IPS-18c (cell line): ENCODE results near the gene HDGFL2.

Experiments used
- H3K4me3 ChIP-seq: 2 replicates; pipeline ENCODE4 v1.7.0; 2013; ENCODE audit warnings: low read depth, mild to moderate bottlenecking, low read length, moderate library complexity; ENCODE audit not compliant: insufficient read depth
- H3K9me3 ChIP-seq: one replicate; pipeline ENCODE4 v1.6.1; 2013; ENCODE audit warnings: mild to moderate bottlenecking, low read length, moderate library complexity; ENCODE audit not compliant: control insufficient read depth, insufficient read depth

Gene HDGFL2

GRCh38 chr19:4488496-4488895 lies 16.4 kb downstream of the HDGFL2 start:
- H3K4me3 ChIP-seq: no peak overlapping the region

GRCh38 chr19:4491446-4491845 lies 19.3 kb downstream of the HDGFL2 start:
- H3K9me3 ChIP-seq: no peaks in the 10 kb centered on the region
- H3K4me3 ChIP-seq: no peak overlapping the region

More at GRCh38 chr19:4488496-4488895, 16.4 kb downstream of the HDGFL2 start:
- H3K9me3 ChIP-seq: no peaks in the 10 kb centered on the region

GRCh38 chr19:4492337-4493103 lies 20.4 kb downstream of the HDGFL2 start:
- Histone ChIP-seq H3K9me3 (no peaks in the 10 kb centered on the region), H3K4me3 (no peak overlapping the region)

DNA sequence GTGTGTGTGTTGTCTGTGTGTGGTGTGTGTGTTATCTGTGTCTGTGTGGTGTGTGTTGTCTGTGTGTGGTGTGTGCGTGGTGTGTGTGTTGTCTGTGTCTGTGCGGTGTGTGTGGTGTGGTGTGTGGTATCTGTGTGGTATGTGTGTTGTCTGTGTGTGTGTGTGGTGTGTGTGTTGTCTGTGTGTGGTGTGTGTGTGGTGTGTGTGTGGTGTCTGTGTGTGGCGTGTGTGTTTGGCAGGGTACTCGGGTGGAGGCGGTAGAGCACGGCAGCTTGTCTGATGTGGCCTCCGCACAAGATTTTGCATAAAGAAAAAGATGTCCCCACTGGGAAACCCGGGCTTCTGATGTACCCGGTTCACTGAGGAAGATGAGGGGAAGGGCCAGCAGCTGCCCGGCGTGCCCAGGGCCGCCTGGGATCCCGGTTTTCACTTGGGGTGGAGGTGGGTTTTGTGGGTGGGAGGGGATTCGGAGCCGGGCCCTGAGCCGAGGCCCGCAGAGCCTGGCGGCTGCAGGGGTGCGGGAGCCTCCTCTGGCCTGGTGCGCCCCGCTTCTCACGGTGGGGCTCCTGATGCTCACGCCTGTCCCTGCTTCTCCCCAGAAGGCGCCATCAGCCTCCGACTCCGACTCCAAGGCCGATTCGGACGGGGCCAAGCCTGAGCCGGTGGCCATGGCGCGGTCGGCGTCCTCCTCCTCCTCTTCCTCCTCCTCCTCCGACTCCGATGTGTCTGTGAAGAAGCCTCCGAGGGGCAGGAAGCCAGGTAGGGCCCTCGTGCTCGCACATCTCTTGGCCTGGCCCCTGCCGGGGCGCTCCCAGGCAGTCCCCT lies 21.2 kb downstream of the HDGFL2 start:
- Histone ChIP-seq H3K9me3 (no peaks in the 10 kb centered on the region), H3K4me3 (no peak overlapping the region)

DNA sequence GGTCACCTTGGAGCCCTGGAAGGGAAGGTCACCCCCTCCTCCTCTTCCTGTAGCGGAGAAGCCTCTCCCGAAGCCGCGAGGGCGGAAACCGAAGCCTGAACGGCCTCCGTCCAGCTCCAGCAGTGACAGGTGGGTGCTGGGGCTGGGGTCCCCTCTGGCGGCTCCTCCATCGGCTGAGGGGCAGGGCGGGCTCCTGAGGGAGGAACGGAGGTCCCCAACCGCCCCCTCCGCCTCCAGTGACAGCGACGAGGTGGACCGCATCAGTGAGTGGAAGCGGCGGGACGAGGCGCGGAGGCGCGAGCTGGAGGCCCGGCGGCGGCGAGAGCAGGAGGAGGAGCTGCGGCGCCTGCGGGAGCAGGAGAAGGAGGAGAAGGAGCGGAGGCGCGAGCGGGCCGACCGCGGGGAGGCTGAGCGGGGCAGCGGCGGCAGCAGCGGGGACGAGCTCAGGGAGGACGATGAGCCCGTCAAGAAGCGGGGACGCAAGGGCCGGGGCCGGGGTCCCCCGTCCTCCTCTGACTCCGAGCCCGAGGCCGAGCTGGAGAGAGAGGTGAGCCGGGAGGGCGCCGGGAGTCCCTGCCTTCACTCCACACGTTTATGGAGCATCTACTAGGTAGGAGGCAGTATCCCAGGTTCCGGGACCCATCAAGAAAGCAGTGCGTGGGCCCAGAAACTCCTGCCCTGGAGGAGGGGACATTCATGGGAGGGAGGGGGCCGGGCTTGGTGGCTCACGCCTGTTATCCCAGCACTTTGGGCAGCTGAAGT lies 22.0 kb downstream of the HDGFL2 start:
- Histone ChIP-seq H3K9me3 (no peaks in the 10 kb centered on the region), H3K4me3 (no peak overlapping the region)

DNA sequence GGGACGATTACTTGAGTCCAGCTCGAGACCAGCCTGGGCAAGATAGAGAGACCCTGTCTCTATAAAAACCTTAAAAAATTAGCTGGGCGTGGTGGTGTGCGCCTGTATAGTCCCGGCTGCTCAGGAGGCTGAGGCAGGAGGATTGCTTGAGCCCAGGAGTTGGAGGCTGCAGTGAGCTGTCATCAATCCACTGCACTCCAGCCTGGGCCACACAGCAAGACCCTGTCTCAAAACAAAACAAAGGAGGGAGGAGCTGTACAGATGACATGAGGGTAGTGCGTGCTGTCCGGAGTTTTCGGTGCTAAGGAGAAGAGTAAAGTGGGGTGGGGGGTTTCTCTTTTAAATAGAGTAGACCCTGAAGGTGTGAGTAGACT lies 22.6 kb downstream of the HDGFL2 start:
- H3K9me3 ChIP-seq: no peaks in the 10 kb centered on the region
- no peak overlapping the region for H3K4me3 ChIP-seq

DNA sequence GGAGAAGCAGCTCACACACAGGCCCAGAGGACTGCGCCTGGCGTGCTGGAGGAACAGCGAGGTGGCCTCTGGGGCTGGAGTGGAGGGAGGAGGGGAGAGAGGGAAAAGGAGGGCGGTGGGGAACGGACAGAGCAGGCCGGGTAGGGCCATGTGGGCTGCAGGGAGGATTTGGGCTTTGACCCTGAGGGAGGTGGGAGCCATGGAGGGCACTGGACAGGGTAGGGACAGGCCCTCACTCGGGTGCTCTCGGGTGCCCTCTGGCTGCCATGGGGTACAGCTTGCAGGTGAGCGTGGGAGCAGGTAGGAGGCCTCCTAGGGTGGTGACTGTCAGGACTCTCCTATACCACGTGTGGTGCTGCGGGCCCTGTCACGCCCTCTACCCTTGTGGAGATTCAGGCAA lies 23.4 kb downstream of the HDGFL2 start:
- Histone ChIP-seq H3K4me3 (no peak overlapping the region), H3K9me3 (no peaks in the 10 kb centered on the region)

GRCh38 chr19:4496304-4496703 lies 24.2 kb downstream of the HDGFL2 start:
- no peak overlapping the region for H3K4me3 ChIP-seq
- H3K9me3 ChIP-seq: no peaks in the 10 kb centered on the region

GRCh38 chr19:4497770-4498389 lies 25.8 kb downstream of the HDGFL2 start:
- Histone ChIP-seq H3K4me3 (no peak overlapping the region), H3K9me3 (no peaks in the 10 kb centered on the region)

- Histone ChIP-seq H3K9me3 (no peaks in the 10 kb centered on the region), H3K4me3 (no peak overlapping the region)
These were observed 26.6 kb downstream of the HDGFL2 start for GRCh38 chr19:4498694-4499093.

- no peak overlapping the region for H3K4me3 ChIP-seq
- no peaks in the 10 kb centered on the region for H3K9me3 ChIP-seq
These were observed 27.2 kb downstream of the HDGFL2 start for GRCh38 chr19:4499318-4499717.

- no peak overlapping the region for H3K4me3 ChIP-seq
- H3K9me3 ChIP-seq: no peaks in the 10 kb centered on the region
These were observed 27.8 kb downstream of the HDGFL2 start for GRCh38 chr19:4499855-4500254.

DNA sequence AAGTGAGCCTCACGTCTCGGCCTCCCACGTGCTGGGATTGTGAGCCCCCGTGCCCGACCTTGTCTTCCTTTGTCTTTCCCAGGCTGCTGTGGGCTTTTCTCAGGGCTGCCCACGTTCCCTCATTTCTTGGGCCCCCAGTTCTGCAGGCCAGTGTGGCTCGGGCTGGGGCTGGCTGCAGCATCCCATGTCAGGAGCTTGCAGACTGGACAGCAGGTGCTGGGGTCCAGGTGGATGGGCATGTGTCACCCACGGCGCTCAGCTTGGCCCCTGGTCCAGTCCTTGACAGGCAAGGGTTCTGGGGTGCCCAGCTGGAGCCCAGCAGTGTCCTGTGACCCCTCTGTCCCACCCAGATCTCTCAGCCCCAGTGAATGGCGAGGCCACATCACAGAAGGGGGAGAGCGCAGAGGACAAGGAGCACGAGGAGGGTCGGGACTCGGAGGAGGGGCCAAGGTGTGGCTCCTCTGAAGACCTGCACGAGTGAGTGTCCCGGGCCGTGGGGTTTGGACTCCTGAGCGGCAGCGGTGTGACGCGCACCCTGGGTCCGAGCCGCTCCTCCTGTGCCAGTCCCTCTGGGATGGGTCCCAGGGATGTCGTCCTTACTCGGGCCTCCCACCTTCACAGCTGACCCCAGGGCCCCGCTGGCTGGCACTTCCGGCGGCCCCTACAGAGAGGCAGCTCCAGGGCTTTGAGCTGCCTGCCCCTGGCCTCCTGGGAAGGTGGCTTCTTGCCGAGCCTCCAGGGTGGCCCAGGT lies 28.9 kb downstream of the HDGFL2 start:
- H3K4me3 ChIP-seq: no peak overlapping the region
- H3K9me3 ChIP-seq: peaks cover 2% of the 10 kb centered on the region

DNA sequence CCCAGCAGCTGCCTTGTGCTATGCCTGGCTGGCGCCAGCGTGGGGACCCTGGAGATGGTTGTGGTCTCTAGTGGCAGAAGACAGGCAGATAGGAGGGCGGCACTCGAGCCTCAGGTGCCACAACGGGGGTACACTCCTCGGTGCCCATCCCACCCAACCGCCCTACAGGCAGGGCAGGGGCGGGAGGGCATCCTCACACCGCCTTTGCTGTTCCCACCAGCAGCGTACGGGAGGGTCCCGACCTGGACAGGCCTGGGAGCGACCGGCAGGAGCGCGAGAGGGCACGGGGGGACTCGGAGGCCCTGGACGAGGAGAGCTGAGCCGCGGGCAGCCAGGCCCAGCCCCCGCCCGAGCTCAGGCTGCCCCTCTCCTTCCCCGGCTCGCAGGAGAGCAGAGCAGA lies 29.6 kb downstream of the HDGFL2 start:
- peaks cover 2% of the 10 kb centered on the region for H3K9me3 ChIP-seq
- no peak overlapping the region for H3K4me3 ChIP-seq

DNA sequence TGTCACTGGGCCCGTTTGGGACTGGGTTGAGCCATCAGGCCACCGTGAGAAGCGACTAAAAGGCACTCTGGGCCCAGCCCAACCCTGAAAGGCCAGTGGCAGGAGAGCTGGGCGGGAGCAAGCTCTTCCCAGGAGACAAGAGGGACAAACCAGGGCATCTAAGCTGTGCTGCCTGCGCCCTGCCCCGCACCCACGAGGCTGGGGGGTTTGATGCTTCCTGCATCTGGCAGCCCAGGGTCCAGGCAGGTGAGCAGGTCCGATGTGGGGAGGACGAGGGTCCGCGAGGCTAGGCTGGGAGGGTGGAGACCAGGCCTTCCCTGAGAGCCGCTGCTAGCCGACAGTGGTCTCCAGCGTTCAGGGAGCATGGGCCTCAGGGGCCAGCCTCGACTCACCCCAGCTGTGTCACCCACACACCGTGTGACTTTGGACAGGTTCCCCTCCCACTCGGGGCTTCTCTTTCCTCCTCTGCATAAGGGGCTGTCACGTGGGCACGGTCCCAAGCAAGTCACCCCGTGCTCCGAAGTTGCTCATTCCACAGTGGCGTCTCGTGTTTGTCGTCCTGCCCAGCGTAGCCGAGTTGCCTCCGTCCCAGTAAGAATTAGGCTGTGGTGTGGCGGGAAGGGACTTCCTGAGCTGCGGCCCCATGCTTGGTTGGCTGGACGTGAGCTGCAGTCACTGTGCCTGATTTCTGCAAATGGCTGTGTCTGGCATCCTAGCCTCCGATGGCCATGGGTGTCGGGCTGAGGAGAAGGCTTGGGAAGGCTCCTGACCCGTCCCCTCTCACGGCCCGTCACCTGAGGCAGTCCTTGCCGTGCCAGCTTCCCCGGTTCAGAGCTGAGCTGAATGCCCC lies 30.4 kb downstream of the HDGFL2 start:
- peaks cover 2% of the 10 kb centered on the region for H3K9me3 ChIP-seq
- no peak overlapping the region for H3K4me3 ChIP-seq
